MM.1S (cell line): ENCODE measurements around the gene ZBTB46.

ENCODE experiments used
- DNase-seq: peaks from one replicate; pipeline ENCODE4 v3.0.0-alpha.2; 2015
- H2AFZ ChIP-seq: fragments of 300-600 bp; sonication (generic); 2 replicates; pipeline ENCODE4 v1.6.0; 2016; ENCODE audit warnings: antibody characterized with exemption, low read length
- H3F3A ChIP-seq: fragments of 300-600 bp; sonication (generic); 2 replicates; pipeline ENCODE4 v1.6.1; 2016; ENCODE audit warnings: mild to moderate bottlenecking, antibody characterized with exemption, low read length, moderate library complexity, mixed read lengths; ENCODE audit not compliant: insufficient read depth
- H3K27ac ChIP-seq: fragments of 300-600 bp; sonication (generic); 2 replicates; pipeline ENCODE4 v1.5.1; 2016; ENCODE audit warnings: mild to moderate bottlenecking, low read length
- H3K27me3 ChIP-seq: fragments of 300-600 bp; sonication (generic); replicated peaks from 2 replicates; pipeline ENCODE4 v1.6.0; 2016; ENCODE audit warnings: low read length; ENCODE audit not compliant: insufficient read depth
- H3K36me3 ChIP-seq: fragments of 300-600 bp; sonication (generic); replicated peaks from 2 replicates; pipeline ENCODE4 v1.6.1; 2016; ENCODE audit warnings: mild to moderate bottlenecking, low read length, mixed read lengths; ENCODE audit not compliant: insufficient read depth
- H3K4me1 ChIP-seq: fragments of 300-600 bp; sonication (generic); 2 replicates; pipeline ENCODE4 v1.6.1; 2016; ENCODE audit warnings: low read length, mixed read lengths
- H3K4me2 ChIP-seq: fragments of 300-600 bp; sonication (generic); 2 replicates; pipeline ENCODE4 v1.6.0; 2016; ENCODE audit warnings: low read depth, low read length
- H3K4me3 ChIP-seq: fragments of 300-600 bp; sonication (generic); 2 replicates; pipeline ENCODE4 v1.5.1; 2016; ENCODE audit warnings: low read length, mixed read lengths
- H3K79me2 ChIP-seq: fragments of 300-600 bp; sonication (generic); 2 replicates; pipeline ENCODE4 v1.6.1; 2016; ENCODE audit warnings: mixed run types, low read length, mixed read lengths
- H3K9ac ChIP-seq: fragments of 300-600 bp; sonication (generic); 2 replicates; pipeline ENCODE4 v1.6.1; 2016; ENCODE audit warnings: low read length, mixed read lengths
- H3K9me2 ChIP-seq: fragments of 300-600 bp; sonication (generic); replicated peaks from 2 replicates; pipeline ENCODE4 v1.6.1; 2016; ENCODE audit warnings: mild to moderate bottlenecking, low read length, mixed read lengths; ENCODE audit not compliant: insufficient read depth
- H3K9me3 ChIP-seq: fragments of 300-600 bp; sonication (generic); replicated peaks from 2 replicates; pipeline ENCODE4 v1.6.1; 2016; ENCODE audit warnings: mild to moderate bottlenecking, low read length, mixed read lengths; ENCODE audit not compliant: insufficient read depth
- H4K20me1 ChIP-seq: fragments of 300-600 bp; sonication (generic); 2 replicates; pipeline ENCODE4 v1.6.1; 2016; ENCODE audit warnings: mild to moderate bottlenecking, low read length, moderate library complexity, mixed read lengths; ENCODE audit not compliant: insufficient read depth
- EZH2 ChIP-seq: fragments of 300-600 bp; sonication (generic); optimal IDR thresholded peaks from 2 replicates; pipeline ENCODE3; 2017; ENCODE audit warnings: low read depth, mild to moderate bottlenecking, antibody characterized with exemption, low read length, mixed read lengths
- EZH2phosphoT487 ChIP-seq: fragments of 300-600 bp; sonication (generic); IDR thresholded peaks from 2 replicates; pipeline ENCODE4 v1.6.1; 2018; ENCODE audit warnings: antibody characterized with exemption, low read length
- TF ChIP-seq, protein P1 (sequence below): fragments of 300-600 bp; sonication (generic); IDR thresholded peaks from 2 replicates; pipeline ENCODE4 v1.5.1; 2016; ENCODE audit warnings: antibody characterized with exemption, low read length, mixed read lengths

The ZBTB46 gene

DNA sequence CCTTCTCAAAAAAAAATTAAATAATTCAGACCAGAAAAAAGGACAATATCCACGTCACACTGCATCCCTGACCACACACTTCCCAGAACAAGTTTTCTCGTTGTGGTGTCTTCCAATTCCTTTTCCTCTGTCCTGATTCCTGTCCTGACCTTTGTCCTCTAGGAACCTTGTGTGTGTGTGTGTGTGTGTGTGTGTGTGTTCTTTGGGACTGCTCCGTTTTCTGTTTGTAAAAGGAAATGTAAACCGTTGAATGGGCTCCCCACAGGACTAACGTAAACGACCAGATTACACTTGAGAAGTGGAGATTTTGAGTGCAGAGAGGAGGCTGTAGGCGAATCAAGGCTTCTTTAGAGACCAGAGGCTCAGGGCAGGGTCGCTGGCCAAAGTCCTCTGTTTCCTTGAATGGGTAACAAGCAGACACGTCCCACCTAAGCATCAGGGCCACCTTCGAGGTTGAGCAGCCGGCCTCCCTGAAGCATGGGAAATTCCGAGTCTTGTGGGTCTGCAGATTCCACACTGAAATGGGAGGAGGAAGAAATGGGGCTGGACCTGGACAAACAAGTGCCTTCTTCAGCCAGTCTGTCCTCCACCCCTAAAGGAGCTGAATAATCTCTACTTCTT, 7.3 kb downstream of the ZBTB46 start:
- Histone ChIP-seq H3F3A (no peaks in the 10 kb centered on the region), H2AFZ (no peak overlapping the region), H3K9me3 (no peaks in the 10 kb centered on the region), H3K9ac (no peak overlapping the region), H3K4me3 (no peak overlapping the region), H4K20me1 (no peaks in the 10 kb centered on the region), H3K27me3 (peaks cover 75% of the 10 kb centered on the region), H3K4me2 (no peak overlapping the region), H3K79me2 (no peaks in the 10 kb centered on the region), H3K4me1 (peaks cover 5% of the 10 kb centered on the region), H3K9me2 (no peaks in the 10 kb centered on the region), H3K36me3 (no peaks in the 10 kb centered on the region), H3K27ac (no peak overlapping the region)
- no peak for DNase-seq
- no peak for TF ChIP-seq EZH2
- TF ChIP-seq, protein P1, sequence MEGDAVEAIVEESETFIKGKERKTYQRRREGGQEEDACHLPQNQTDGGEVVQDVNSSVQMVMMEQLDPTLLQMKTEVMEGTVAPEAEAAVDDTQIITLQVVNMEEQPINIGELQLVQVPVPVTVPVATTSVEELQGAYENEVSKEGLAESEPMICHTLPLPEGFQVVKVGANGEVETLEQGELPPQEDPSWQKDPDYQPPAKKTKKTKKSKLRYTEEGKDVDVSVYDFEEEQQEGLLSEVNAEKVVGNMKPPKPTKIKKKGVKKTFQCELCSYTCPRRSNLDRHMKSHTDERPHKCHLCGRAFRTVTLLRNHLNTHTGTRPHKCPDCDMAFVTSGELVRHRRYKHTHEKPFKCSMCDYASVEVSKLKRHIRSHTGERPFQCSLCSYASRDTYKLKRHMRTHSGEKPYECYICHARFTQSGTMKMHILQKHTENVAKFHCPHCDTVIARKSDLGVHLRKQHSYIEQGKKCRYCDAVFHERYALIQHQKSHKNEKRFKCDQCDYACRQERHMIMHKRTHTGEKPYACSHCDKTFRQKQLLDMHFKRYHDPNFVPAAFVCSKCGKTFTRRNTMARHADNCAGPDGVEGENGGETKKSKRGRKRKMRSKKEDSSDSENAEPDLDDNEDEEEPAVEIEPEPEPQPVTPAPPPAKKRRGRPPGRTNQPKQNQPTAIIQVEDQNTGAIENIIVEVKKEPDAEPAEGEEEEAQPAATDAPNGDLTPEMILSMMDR, result no peak
- no peak for TF ChIP-seq EZH2phosphoT487

DNA sequence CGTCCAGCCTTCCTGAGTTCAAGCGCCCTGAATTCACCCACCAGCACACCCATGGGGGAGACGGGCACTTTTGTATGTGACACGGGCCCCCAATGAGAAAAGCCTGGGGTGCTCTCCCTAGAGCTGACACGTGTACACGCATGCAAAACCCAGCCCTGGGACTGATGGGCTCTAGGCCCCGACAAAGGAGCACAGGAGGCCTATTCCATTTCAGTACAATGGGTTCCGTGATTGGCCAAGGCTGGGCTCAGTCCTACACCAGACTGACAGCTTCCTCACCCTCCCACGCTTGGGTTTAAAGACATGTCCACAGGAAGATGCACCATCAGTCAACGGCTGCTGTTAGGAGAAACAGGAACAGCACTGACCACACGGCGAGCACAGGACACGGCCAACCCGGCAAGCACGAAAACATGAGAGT, 8.8 kb downstream of the ZBTB46 start:
- no peak for DNase-seq
- Histone ChIP-seq H3K36me3 (no peaks in the 10 kb centered on the region), H3K9me3 (no peaks in the 10 kb centered on the region), H3K4me2 (no peak overlapping the region), H3K9ac (no peak overlapping the region), H4K20me1 (no peaks in the 10 kb centered on the region), H2AFZ (no peak overlapping the region), H3K27ac (no peak overlapping the region), H3K27me3 (peaks cover 74% of the 10 kb centered on the region), H3K4me3 (no peak overlapping the region), H3K4me1 (peaks cover 5% of the 10 kb centered on the region), H3F3A (no peaks in the 10 kb centered on the region), H3K9me2 (no peaks in the 10 kb centered on the region), H3K79me2 (no peaks in the 10 kb centered on the region)
- TF ChIP-seq, protein P1, result no peak
- TF ChIP-seq EZH2phosphoT487, result no peak
- TF ChIP-seq EZH2, result no peak

DNA sequence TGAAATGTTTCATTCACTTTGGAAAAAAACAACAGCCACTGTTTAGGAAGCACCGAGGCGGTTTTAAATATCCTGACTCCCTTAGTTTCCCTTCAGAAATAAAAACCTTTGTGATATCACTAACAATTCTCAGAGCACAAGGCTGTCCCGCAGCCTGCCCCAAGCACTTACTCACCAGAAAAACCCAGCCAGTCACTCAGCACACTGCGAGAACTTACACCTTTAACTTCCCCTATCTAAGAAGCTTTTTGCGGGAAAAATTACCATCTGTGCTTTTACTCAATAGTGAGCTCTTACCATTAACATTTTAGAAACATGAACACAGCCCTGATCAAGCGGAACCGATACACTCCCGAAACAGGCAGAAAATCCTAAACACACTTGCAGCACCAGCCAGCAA, 9.3 kb downstream of the ZBTB46 start:
- H3K79me2 ChIP-seq, result no peaks in the 10 kb centered on the region
- no peak overlapping the region for H3K4me3 ChIP-seq
- peaks cover 3% of the 10 kb centered on the region for H3K4me1 ChIP-seq
- no peak for DNase-seq
- peaks cover 75% of the 10 kb centered on the region for H3K27me3 ChIP-seq
- no peaks in the 10 kb centered on the region for H3F3A ChIP-seq
- no peak overlapping the region for H3K27ac ChIP-seq
- H3K9me2 ChIP-seq, result no peaks in the 10 kb centered on the region
- no peaks in the 10 kb centered on the region for H3K9me3 ChIP-seq
- no peaks in the 10 kb centered on the region for H3K36me3 ChIP-seq
- H3K4me2 ChIP-seq, result no peak overlapping the region
- H2AFZ ChIP-seq, result no peak overlapping the region
- no peaks in the 10 kb centered on the region for H4K20me1 ChIP-seq
- TF ChIP-seq EZH2phosphoT487, result no peak
- TF ChIP-seq EZH2, result no peak
- TF ChIP-seq, protein P1, result no peak
- no peak overlapping the region for H3K9ac ChIP-seq
